Common myeloid progenitor, CD34-positive (primary cell): ENCODE data around the gene PSME3IP1.

Experiments
- CTCF ChIA-PET: fragments of 350-600 bp; sonication (Branson Sonifier 250); formaldehyde crosslinking; loops from one replicate; lab custom pipeline; 2021; ENCODE audit warnings: antibody characterized with exemption; lab: Charles Lee
- POLR2A ChIA-PET: fragments of 350-600 bp; sonication (Branson Sonifier 250); formaldehyde crosslinking; loops from one replicate; lab custom pipeline; 2021; ENCODE audit warnings: antibody characterized with exemption; lab: Charles Lee
- DNase-seq, 3 donors: peaks; one replicate each; pipeline versions ENCODE4 v3.0.0 to v3.0.0-alpha.2; 2013
- H3K27ac ChIP-seq, 2 experiments: 1 replicate in 1 of 2; 2 replicates in 1 of 2; pipeline ENCODE4 v1.7.0; 2013; ENCODE audit warnings: inconsistent platforms in 2 of 2, low read length in 2 of 2, mild to moderate bottlenecking in 2 of 2, low read depth in 1 of 2, moderate library complexity in 1 of 2; ENCODE audit not compliant: severe bottlenecking in 2 of 2, insufficient read depth in 1 of 2, poor library complexity in 1 of 2
- H3K27me3 ChIP-seq, 5 experiments: replicated peaks in 2 of 5; 1 replicate in 3 of 5; 2 replicates in 2 of 5; pipeline versions ENCODE4 v1.6.1 to v1.7.0; 2013; ENCODE audit warnings: low read length in 4 of 5, mild to moderate bottlenecking in 2 of 5, moderate library complexity in 2 of 5, inconsistent platforms in 1 of 5; ENCODE audit not compliant: insufficient read depth in 5 of 5, control insufficient read depth in 4 of 5
- H3K36me3 ChIP-seq, 4 experiments: 1 replicate in 2 of 4; 2 replicates in 2 of 4; pipeline versions ENCODE4 v1.6.1 to v1.7.0; 2013; ENCODE audit warnings: low read length in 3 of 4, control low read depth in 1 of 4, mild to moderate bottlenecking in 1 of 4; ENCODE audit not compliant: control insufficient read depth in 4 of 4, insufficient read depth in 4 of 4
- H3K4me1 ChIP-seq, 4 experiments: 1 replicate in 3 of 4; 2 replicates in 1 of 4; pipeline versions ENCODE4 v1.6.1 to v1.7.1; 2013; ENCODE audit warnings: low read length in 3 of 4, mild to moderate bottlenecking in 3 of 4, control low read depth in 1 of 4, inconsistent platforms in 1 of 4, moderate library complexity in 1 of 4; ENCODE audit not compliant: control insufficient read depth in 4 of 4, insufficient read depth in 4 of 4; ENCODE audit errors: control extremely low read depth in 1 of 4
- H3K4me3 ChIP-seq, 7 experiments: 1 replicate in 4 of 7; 2 replicates in 3 of 7; pipeline versions ENCODE4 v1.5.1 to v1.7.0; 2013; ENCODE audit warnings: mild to moderate bottlenecking in 7 of 7, low read length in 6 of 7, moderate library complexity in 6 of 7, inconsistent platforms in 2 of 7, low read depth in 2 of 7, control low read depth in 1 of 7; ENCODE audit not compliant: insufficient read depth in 4 of 7, control insufficient read depth in 1 of 7; ENCODE audit errors: extremely low read depth in 1 of 7
- H3K9me3 ChIP-seq, 5 experiments: 1 replicate in 4 of 5; 2 replicates in 1 of 5; pipeline versions ENCODE4 v1.6.1 to v1.7.1; 2013; ENCODE audit warnings: low read length in 4 of 5, mild to moderate bottlenecking in 2 of 5, inconsistent platforms in 1 of 5, low read depth in 1 of 5, moderate library complexity in 1 of 5; ENCODE audit not compliant: control insufficient read depth in 4 of 5, insufficient read depth in 2 of 5; ENCODE audit errors: control extremely low read depth in 1 of 5
- WGBS: methylation state at CpG from one replicate; pipeline ENCODE4 v1.1.5; 2013; ENCODE audit not compliant: insufficient coverage; 5-methylcytosine and 5-hydroxymethylcytosine counted together

Gene PSME3IP1

DNA sequence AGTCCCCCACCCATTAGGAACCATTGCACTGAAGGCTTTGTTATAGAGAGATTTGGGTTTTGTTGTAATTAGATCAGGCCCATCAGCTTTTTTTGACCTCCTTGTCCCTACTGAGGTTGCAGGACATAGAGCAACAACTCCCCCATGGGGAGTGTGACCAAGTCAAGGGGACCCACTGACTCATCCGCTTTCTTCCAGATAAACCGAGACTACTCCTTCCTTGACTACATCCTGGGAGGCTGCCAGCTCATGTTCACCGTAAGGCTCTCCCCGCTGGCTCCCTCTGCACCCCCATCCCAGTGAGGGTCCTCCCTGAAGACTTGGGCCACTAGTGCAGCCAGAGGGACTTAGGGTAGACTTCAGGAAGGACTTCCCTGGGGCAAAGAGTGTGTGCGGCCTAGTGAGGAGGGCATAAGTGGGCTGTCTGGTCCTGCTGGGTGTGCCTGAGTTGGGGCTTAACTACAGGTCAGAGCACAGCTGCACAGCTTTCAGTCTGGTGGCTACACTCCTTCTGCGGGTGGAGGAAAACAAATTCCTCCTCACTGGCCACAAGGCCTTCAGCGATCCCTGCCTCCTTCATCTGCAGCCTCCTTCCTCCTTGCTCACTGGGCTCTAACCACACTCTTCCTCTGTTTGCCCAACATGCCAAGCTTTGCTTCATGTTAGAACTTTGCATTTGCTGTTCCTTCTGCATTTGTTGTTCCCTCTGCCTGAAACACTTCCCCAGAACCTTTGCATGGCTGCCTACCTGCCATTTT lies 62.4 kb downstream of the PSME3IP1 start:
- no peaks in the 10 kb centered on the region for H3K9me3 ChIP-seq
- POLR2A ChIA-PET, result no interaction called here
- no peak for DNase-seq
- CTCF ChIA-PET, result interaction anchor here (0.7 kb wide), 1 partner anchor 19 kb away, joined by 3 read pairs; no protein-coding TSS in a partner anchor
- H3K27ac ChIP-seq, result no peak overlapping the region
- no peaks in the 10 kb centered on the region for H3K27me3 ChIP-seq
- H3K4me3 ChIP-seq, result no peak overlapping the region
- peaks cover 6 to 60% (median 37%) of the 10 kb centered on the region in 4 experiments for H3K36me3 ChIP-seq
- H3K4me1 ChIP-seq, result peaks cover 0 to 10% (median 2%) of the 10 kb centered on the region in 4 experiments
- 94% methylated on average over 7 of the region's 7 CpGs for WGBS

DNA sequence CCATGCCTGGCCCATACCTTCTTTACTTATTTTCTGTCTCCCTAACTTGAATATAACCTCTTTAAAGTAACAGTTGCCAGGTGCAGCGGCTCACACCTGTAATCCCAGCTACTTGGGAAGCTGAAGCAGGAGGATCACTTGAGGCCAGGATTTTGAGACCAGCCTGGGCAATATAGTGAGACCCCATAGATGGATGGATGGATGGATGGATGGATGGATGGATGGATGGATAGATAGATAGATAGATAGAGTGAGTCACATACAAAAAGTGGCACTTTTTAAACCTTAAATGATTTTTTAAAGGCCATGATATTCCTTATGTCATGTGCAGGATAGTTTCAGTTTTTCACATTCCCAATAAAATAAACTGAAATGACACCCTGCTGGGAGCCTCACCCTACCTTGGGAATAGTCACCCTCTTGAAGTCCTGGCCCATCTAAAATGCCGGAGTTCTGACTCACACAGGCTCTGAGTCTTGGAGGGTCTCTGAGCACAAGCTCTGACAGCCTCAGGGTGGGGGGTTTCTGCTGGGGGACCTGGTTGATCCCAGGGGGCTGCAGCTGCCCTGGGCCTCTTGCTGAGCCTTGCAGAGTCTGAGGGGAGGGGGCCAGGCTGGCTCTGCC lies 67.3 kb downstream of the PSME3IP1 start:
- Histone ChIP-seq H3K4me1 (peaks cover 0 to 4% (median under 1%) of the 10 kb centered on the region in 4 experiments), H3K36me3 (peaks cover 0 to 79% (median 48%) of the 10 kb centered on the region in 4 experiments), H3K9me3 (no peaks in the 10 kb centered on the region), H3K4me3 (no peak overlapping the region), H3K27me3 (no peaks in the 10 kb centered on the region), H3K27ac (no peak overlapping the region)
- DNase-seq, result no peak
- ChIA-PET CTCF (interaction anchor here (0.8 to 1.2 kb wide), 2 partner anchors 24 to 26 kb away, joined by 3 to 5 read pairs; partner anchors contain the start of gene CPNE2), POLR2A (no interaction called here)
- whole genome bisulfite sequencing, result 100% methylated on average over 2 of the region's 2 CpGs

GRCh38 chr16:57115514-57116182 lies 70.2 kb downstream of the PSME3IP1 start:
- no peaks in the 10 kb centered on the region for H3K9me3 ChIP-seq
- H3K36me3 ChIP-seq, result peaks cover 0 to 60% (median 39%) of the 10 kb centered on the region in 4 experiments
- CTCF ChIA-PET, result interaction anchor here (0.6 to 2.8 kb wide), 3 partner anchors 10 to 32 kb away, joined by 3 to 6 read pairs (median 3); no protein-coding TSS in a partner anchor
- no peak overlapping the region for H3K27ac ChIP-seq
- no peak for DNase-seq
- no peak overlapping the region for H3K4me3 ChIP-seq
- POLR2A ChIA-PET, result no interaction called here
- no peaks in the 10 kb centered on the region for H3K27me3 ChIP-seq
- H3K4me1 ChIP-seq, result peaks cover 0 to 17% (median 0%) of the 10 kb centered on the region in 4 experiments
- WGBS, result 93% methylated on average over 24 of the region's 25 CpGs

DNA sequence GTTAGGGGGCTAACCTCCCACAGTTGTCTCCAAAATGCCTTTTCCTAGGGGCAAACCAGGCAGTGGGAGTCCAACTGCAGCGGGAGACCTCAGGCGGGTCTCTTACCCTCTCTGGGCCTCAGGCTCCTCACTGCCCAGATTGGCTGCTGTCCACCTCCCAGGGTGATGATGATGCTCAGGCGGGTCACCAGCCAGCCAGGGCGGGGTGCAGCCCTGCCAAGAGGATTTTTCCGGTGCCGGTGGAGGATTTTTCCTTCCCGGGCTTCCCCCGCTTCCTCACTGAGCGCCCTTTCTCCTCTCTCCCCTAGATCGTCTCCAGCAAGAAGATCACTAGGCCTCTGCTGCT lies 70.7 kb downstream of the PSME3IP1 start:
- Histone ChIP-seq H3K27me3 (no peaks in the 10 kb centered on the region), H3K4me3 (no peak overlapping the region), H3K27ac (no peak overlapping the region), H3K9me3 (no peaks in the 10 kb centered on the region), H3K4me1 (peaks cover 0 to 17% (median 0%) of the 10 kb centered on the region in 4 experiments), H3K36me3 (peaks cover 0 to 57% (median 38%) of the 10 kb centered on the region in 4 experiments)
- CTCF ChIA-PET, result interaction anchor here (0.7 to 2.8 kb wide), 2 partner anchors 11 to 32 kb away, joined by 3 to 6 read pairs; no protein-coding TSS in a partner anchor
- no peak for DNase-seq
- POLR2A ChIA-PET, result no interaction called here
- 93% methylated on average over 9 of the region's 10 CpGs for WGBS

DNA sequence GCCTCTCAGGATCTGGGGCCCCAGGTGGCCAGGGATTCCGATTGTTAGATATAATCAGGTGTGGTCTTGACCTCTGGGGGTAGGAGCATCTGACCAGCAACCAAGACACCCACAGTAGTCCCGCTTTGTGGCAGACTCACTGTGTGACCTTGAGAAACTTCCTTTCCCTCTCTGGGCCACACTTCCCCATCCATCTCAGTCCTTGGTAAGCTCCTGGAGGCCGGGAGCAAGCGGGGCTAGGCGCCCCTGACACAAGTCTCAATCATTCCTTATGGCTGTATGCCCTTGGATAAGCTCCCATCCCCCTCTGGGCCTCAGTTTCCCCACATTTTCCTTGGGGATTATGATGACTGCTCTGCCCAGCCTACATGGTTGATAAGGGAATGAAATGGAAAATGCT lies 72.2 kb downstream of the PSME3IP1 start:
- ChIA-PET CTCF (interaction anchor here (2.8 kb wide), 1 partner anchor 30 kb away, joined by 6 read pairs; no protein-coding TSS in a partner anchor), POLR2A (no interaction called here)
- Histone ChIP-seq H3K36me3 (peaks cover 0 to 45% (median 29%) of the 10 kb centered on the region in 4 experiments), H3K27ac (no peak overlapping the region), H3K4me1 (peaks cover 0 to 18% (median 0%) of the 10 kb centered on the region in 4 experiments), H3K27me3 (no peaks in the 10 kb centered on the region), H3K9me3 (no peaks in the 10 kb centered on the region), H3K4me3 (no peak overlapping the region)
- DNase-seq, result no peak
- WGBS, result 92% methylated on average over 2 of the region's 5 CpGs

DNA sequence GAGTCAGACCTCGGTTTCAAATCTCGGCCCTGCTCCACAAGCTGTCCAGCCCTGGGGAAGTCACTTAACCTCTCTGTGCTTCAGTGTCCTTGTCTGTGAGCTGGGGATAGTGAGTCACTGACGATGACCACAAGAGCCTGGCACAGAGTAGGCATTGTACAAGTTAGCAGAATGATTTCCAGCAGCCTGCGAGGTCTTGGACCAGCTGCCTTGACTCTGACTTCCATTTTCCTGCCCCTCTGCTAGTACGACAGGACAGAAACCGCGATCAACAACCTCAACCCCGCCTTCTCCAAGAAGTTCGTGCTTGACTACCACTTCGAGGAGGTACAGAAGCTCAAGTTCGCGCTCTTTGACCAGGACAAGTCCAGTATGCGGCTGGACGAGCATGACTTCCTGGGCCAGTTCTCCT lies 72.8 kb downstream of the PSME3IP1 start:
- POLR2A ChIA-PET, result no interaction called here
- CTCF ChIA-PET, result interaction anchor here (0.9 to 2.8 kb wide), 2 partner anchors 15 to 29 kb away, joined by 3 to 6 read pairs; no protein-coding TSS in a partner anchor
- H3K27ac ChIP-seq, result no peak overlapping the region

More for the DNA sequence above, 72.8 kb downstream of the PSME3IP1 start:
- no peak for DNase-seq
- no peaks in the 10 kb centered on the region for H3K27me3 ChIP-seq
- H3K36me3 ChIP-seq, result peaks cover 0 to 42% (median 28%) of the 10 kb centered on the region in 4 experiments
- no peak overlapping the region for H3K4me3 ChIP-seq
- WGBS, result 97% methylated on average over 12 of the region's 14 CpGs
- H3K4me1 ChIP-seq, result peaks cover 0 to 24% (median 0%) of the 10 kb centered on the region in 4 experiments
- no peaks in the 10 kb centered on the region for H3K9me3 ChIP-seq
